Liver (tissue), 9 donors: Measurements from ENCODE around the gene TAMALIN. TPM values are rescaled to one million over a fixed set of nuclear protein-coding genes. Genes with fewer than 3 reads are reported as not detected.

ENCODE experiments used
- DNase-seq: peaks from one replicate; pipeline ENCODE4 v3.0.0-alpha.2; 2017; ENCODE audit warnings: low spot score
- H3K27ac ChIP-seq, 2 donors: one replicate each; pipeline ENCODE4 v1.7.0; 2013; ENCODE audit warnings: inconsistent platforms in 2 of 2, low read length in 2 of 2, control low read depth in 1 of 2, low read depth in 1 of 2, mild to moderate bottlenecking in 1 of 2
- H3K27me3 ChIP-seq, 4 donors: one replicate each; pipeline versions ENCODE4 v1.6.1 to v1.7.0; 2013; ENCODE audit warnings: low read length in 3 of 4, inconsistent platforms in 1 of 4, mild to moderate bottlenecking in 1 of 4, moderate library complexity in 1 of 4; ENCODE audit not compliant: control insufficient read depth in 4 of 4, insufficient read depth in 4 of 4
- H3K36me3 ChIP-seq, 4 donors: one replicate each; pipeline versions ENCODE4 v1.6.1 to v1.7.0; 2013; ENCODE audit warnings: low read length in 3 of 4, mild to moderate bottlenecking in 3 of 4, low read depth in 1 of 4, moderate library complexity in 1 of 4; ENCODE audit not compliant: control insufficient read depth in 4 of 4, insufficient read depth in 3 of 4
- H3K4me1 ChIP-seq, 4 donors: one replicate each; pipeline versions ENCODE4 v1.6.1 to v1.7.0; 2013; ENCODE audit warnings: low read length in 3 of 4, mild to moderate bottlenecking in 3 of 4, moderate library complexity in 1 of 4; ENCODE audit not compliant: control insufficient read depth in 4 of 4, insufficient read depth in 4 of 4
- H3K4me3 ChIP-seq, 3 donors: one replicate each; pipeline versions ENCODE4 v1.6.1 to v1.7.0; 2013; ENCODE audit warnings: low read length in 3 of 3, control low read depth in 1 of 3, low read depth in 1 of 3, mild to moderate bottlenecking in 1 of 3
- H3K9ac ChIP-seq, 2 donors: one replicate each; pipeline ENCODE4 v1.7.0; 2013; ENCODE audit warnings: low read length in 2 of 2, mild to moderate bottlenecking in 2 of 2, moderate library complexity in 2 of 2, control low read depth in 1 of 2, low read depth in 1 of 2
- H3K9me3 ChIP-seq, 4 donors: one replicate each; pipeline versions ENCODE4 v1.6.1 to v1.7.0; 2013; ENCODE audit warnings: low read length in 3 of 4; ENCODE audit not compliant: control insufficient read depth in 4 of 4
- EGR1 ChIP-seq, 2 donors: IDR thresholded peaks; 2 replicates each; pipeline ENCODE4 v1.6.1; 2016 to 2018; ENCODE audit warnings: antibody characterized with exemption in 2 of 2, low read depth in 2 of 2
- FOXA1 ChIP-seq: IDR thresholded peaks from 2 replicates; pipeline ENCODE4 v1.6.1; 2016; ENCODE audit warnings: antibody characterized with exemption
- HNF4A ChIP-seq, 2 donors: conservative IDR thresholded peaks; 2 replicates each; pipeline ENCODE4 v1.6.1; 2016; ENCODE audit warnings: antibody characterized with exemption in 2 of 2, mild to moderate bottlenecking in 2 of 2
- HNF4G ChIP-seq: IDR thresholded peaks from 2 replicates; pipeline ENCODE4 v1.6.1; 2016; ENCODE audit warnings: antibody characterized with exemption
- MAX ChIP-seq: IDR thresholded peaks from 2 replicates; pipeline ENCODE4 v1.6.1; 2016; ENCODE audit warnings: antibody characterized with exemption
- NR2F2 ChIP-seq: IDR thresholded peaks from 2 replicates; pipeline ENCODE4 v1.6.1; 2016; ENCODE audit warnings: antibody characterized with exemption
- RAD21 ChIP-seq, 2 donors: IDR thresholded peaks; 2 replicates each; pipeline ENCODE4 v1.6.1; 2016; ENCODE audit warnings: antibody characterized with exemption in 2 of 2, mild to moderate bottlenecking in 2 of 2
- REST ChIP-seq: IDR thresholded peaks from 2 replicates; pipeline ENCODE4 v1.6.1; 2016; ENCODE audit warnings: antibody characterized with exemption, mild to moderate bottlenecking
- RXRA ChIP-seq, 2 donors: IDR thresholded peaks; 2 replicates each; pipeline ENCODE4 v1.6.1; 2017 to 2018; ENCODE audit warnings: antibody characterized with exemption in 2 of 2, mild to moderate bottlenecking in 1 of 2
- SP1 ChIP-seq: IDR thresholded peaks from 2 replicates; pipeline ENCODE4 v1.6.1; 2018; ENCODE audit warnings: antibody characterized with exemption, mild to moderate bottlenecking
- TAF1 ChIP-seq: conservative IDR thresholded peaks from 2 replicates; pipeline ENCODE4 v1.6.1; 2016; ENCODE audit warnings: antibody characterized with exemption, mild to moderate bottlenecking
- YY1 ChIP-seq: IDR thresholded peaks from 2 replicates; pipeline ENCODE4 v1.6.1; 2016; ENCODE audit warnings: antibody characterized with exemption, mild to moderate bottlenecking
- WGBS: extraction: QIAGEN DNeasy Blood & Tissue Kit; methylation state at CpG from one replicate; pipeline ENCODE4 v1.1.7; 2013; 5-methylcytosine and 5-hydroxymethylcytosine counted together
- polyA plus RNA-seq, 2 donors: library from polyadenylated mRNA; stranded (reverse) in 1 of 2; unstranded in 1 of 2; fragments of 200-250 nt in 1 of 2; fragments of >200 nt in 1 of 2; fragmentation: Nextera tagmentation in 1 of 2; extraction: Ambion mirVana in 1 of 2; gene quantifications; one replicate each; pipeline versions ENCODE4 v1.2.1 to v1.2.3, GENCODE V29; 2013 to 2015
- total RNA-seq, 2 donors: library from RNA; depleted of rRNA; stranded (reverse); fragments of >200 nt; gene quantifications; one replicate each; pipeline ENCODE4 v1.2.3, GENCODE V29; 2014
- donor health status: healthy.
- donor health status: healthy.
- donor health status: healthy.
- donor health status: healthy.
- donor health status: healthy.

The TAMALIN gene
- total and polyA plus RNA-seq, 4 donors: 1.1 to 9.9 (median 2.5) TPM

GRCh38 chr12:51958542-51958941 lies 48.2 kb upstream of the TAMALIN start:
- WGBS: 97% methylated on average over 13 of the region's 13 CpGs
- no peaks in the 10 kb centered on the region for H3K9me3 ChIP-seq
- peak overlapping the region; percentile 47 to 88 for H3K27ac ChIP-seq

GRCh38 chr12:51959211-51959610 lies 47.5 kb upstream of the TAMALIN start:
- WGBS: 13% methylated on average over 3 of the region's 3 CpGs
- peak overlapping the region in 2 of 3 donors; percentile 9 to 27 for H3K4me3 ChIP-seq
- H3K9me3 ChIP-seq: no peaks in the 10 kb centered on the region
- no peak overlapping the region for H3K9ac ChIP-seq
- no peaks in the 10 kb centered on the region for H3K27me3 ChIP-seq
- TF ChIP-seq HNF4A (conservative IDR thresholded peaks at IDR 0.05): peak; percentile 66 to 77
- TF ChIP-seq YY1: peak; percentile 95
- TF ChIP-seq NR2F2: peak; percentile 48
- no peak for TF ChIP-seq REST
- no peak for TF ChIP-seq RAD21 (IDR thresholded peaks at IDR 0.05)
- TF ChIP-seq HNF4G: peak; percentile 3
- TF ChIP-seq RXRA (IDR thresholded peaks at IDR 0.05): peak; percentile 31 to 52
- peak; percentile 54 for TF ChIP-seq SP1
- TF ChIP-seq MAX: peak; percentile 70
- H3K36me3 ChIP-seq: no peaks in the 10 kb centered on the region
- no peak for DNase-seq
- H3K4me1 ChIP-seq: peaks cover 4 to 52% (median 33%) of the 10 kb centered on the region in 4 donors
- H3K27ac ChIP-seq: peak overlapping the region; percentile 47 to 88

More at GRCh38 chr12:51958542-51958941, 48.2 kb upstream of the TAMALIN start:
- no peak overlapping the region for H3K9ac ChIP-seq
- DNase-seq: no peak
- TF ChIP-seq SP1: no peak
- no peak for TF ChIP-seq RXRA (IDR thresholded peaks at IDR 0.05)
- TF ChIP-seq TAF1: no peak
- no peak for TF ChIP-seq EGR1 (IDR thresholded peaks at IDR 0.05; ENCODE audit: low read depth in 2 of 2)
- TF ChIP-seq FOXA1: no peak
- H3K27me3 ChIP-seq: no peaks in the 10 kb centered on the region
- H3K4me1 ChIP-seq: peaks cover 4 to 58% (median 39%) of the 10 kb centered on the region in 4 donors
- H3K36me3 ChIP-seq: no peaks in the 10 kb centered on the region
- no peak overlapping the region for H3K4me3 ChIP-seq

GRCh38 chr12:51959921-51960320 lies 46.8 kb upstream of the TAMALIN start:
- 67% methylated on average over 4 of the region's 4 CpGs for WGBS
- Histone ChIP-seq H3K9ac (no peak overlapping the region), H3K27me3 (no peaks in the 10 kb centered on the region), H3K36me3 (no peaks in the 10 kb centered on the region), H3K9me3 (no peaks in the 10 kb centered on the region), H3K27ac (peak overlapping the region; percentile 23 to 88), H3K4me3 (peak overlapping the region in 1 of 3 donors; percentile 9), H3K4me1 (peaks cover 0 to 45% (median 27%) of the 10 kb centered on the region in 4 donors)
- DNase-seq: no peak
- peak in 1 of 2 donors; percentile 45 for TF ChIP-seq HNF4A (conservative IDR thresholded peaks at IDR 0.05)
- no peak for TF ChIP-seq SP1
